SK-N-SH treated with all-trans-retinoic acid at 6 μM for 48 hours (cell line): Measurements from ENCODE around the gene SLC51A.
"Not testable (repeated sequence)": the region's sequence is repeated elsewhere in the genome, so short reads cannot be mapped to it uniquely, and the experiment has no call there.

Experiments
- ATAC-seq: fragments of 200-7000 bp; cut with Tn5 transposase; 3 replicates; pipeline ENCODE4 v1.9.1; 2020; ENCODE audit warnings: mild to moderate bottlenecking, moderate library complexity
- ARNTL ChIP-seq: fragments of 450-650 bp; formaldehyde crosslinking; IDR thresholded peaks from 2 replicates; pipeline ENCODE4 v1.5.0; 2020; ENCODE audit warnings: low read depth, mild to moderate bottlenecking, moderate library complexity, borderline replicate concordance
- CREB5 ChIP-seq: fragments of 250-450 bp; sonication (Bioruptor Pico); IDR thresholded peaks from 2 replicates; pipeline ENCODE4 v1.5.1; 2020; ENCODE audit warnings: low read depth, mild to moderate bottlenecking, moderate library complexity
- CSDC2 ChIP-seq: fragments of 250-450 bp; sonication (Bioruptor Pico); IDR thresholded peaks from 2 replicates; pipeline ENCODE4 v1.5.0; 2020; ENCODE audit warnings: mild to moderate bottlenecking, moderate library complexity
- ESRRG ChIP-seq: fragments of 250-450 bp; sonication (Bioruptor Pico); IDR thresholded peaks from 2 replicates; pipeline ENCODE4 v1.6.1; 2021; ENCODE audit warnings: mild to moderate bottlenecking
- ISL1 ChIP-seq: fragments of 250-450 bp; sonication (Bioruptor Pico); IDR thresholded peaks from 2 replicates; pipeline ENCODE4 v2.1.2; 2022; ENCODE audit warnings: mild to moderate bottlenecking, moderate library complexity
- OSR1 ChIP-seq: fragments of 250-450 bp; sonication (Bioruptor Pico); IDR thresholded peaks from 2 replicates; pipeline ENCODE4 v1.8.0; 2022; ENCODE audit warnings: moderate library complexity, mild to moderate bottlenecking, inconsistent platforms
- PPARA ChIP-seq: fragments of 250-450 bp; sonication (Bioruptor Pico); IDR thresholded peaks from 2 replicates; pipeline ENCODE4 v1.5.0; 2020; ENCODE audit warnings: mild to moderate bottlenecking, borderline replicate concordance
- RARB ChIP-seq: fragments of 250-450 bp; sonication (Bioruptor Pico); IDR thresholded peaks from 2 replicates; pipeline ENCODE4 v1.8.0; 2021; ENCODE audit warnings: mild to moderate bottlenecking, moderate library complexity
- SNAI2 ChIP-seq: fragments of 250-450 bp; sonication (Bioruptor Pico); IDR thresholded peaks from 2 replicates; pipeline ENCODE4 v1.5.0; 2020; ENCODE audit warnings: mild to moderate bottlenecking, moderate library complexity
- TCF4 ChIP-seq: fragments of 250-450 bp; sonication (Bioruptor Pico); IDR thresholded peaks from 2 replicates; pipeline ENCODE4 v1.8.0; 2021; ENCODE audit warnings: mild to moderate bottlenecking, moderate library complexity, borderline replicate concordance
- ZC3H10 ChIP-seq: fragments of 250-450 bp; sonication (Bioruptor Pico); IDR thresholded peaks from 2 replicates; pipeline ENCODE4 v1.5.1; 2021; ENCODE audit warnings: mild to moderate bottlenecking, moderate library complexity
- ZFP3 ChIP-seq: fragments of 250-450 bp; sonication (Bioruptor Pico); IDR thresholded peaks from 2 replicates; pipeline ENCODE4 v1.5.0; 2020; ENCODE audit warnings: mild to moderate bottlenecking, moderate library complexity
- ZFP30 ChIP-seq: fragments of 450-650 bp; formaldehyde crosslinking; IDR thresholded peaks from 2 replicates; pipeline ENCODE4 v1.5.0; 2022; ENCODE audit warnings: mild to moderate bottlenecking, moderate library complexity
- ZNF565 ChIP-seq: fragments of 450-650 bp; formaldehyde crosslinking; conservative IDR thresholded peaks from 2 replicates; pipeline ENCODE4 v1.5.0; 2020; ENCODE audit warnings: low read depth, mild to moderate bottlenecking, moderate library complexity
- ZNF70 ChIP-seq: fragments of 450-650 bp; formaldehyde crosslinking; IDR thresholded peaks from 2 replicates; pipeline ENCODE4 v1.5.0; 2020; ENCODE audit warnings: mild to moderate bottlenecking, moderate library complexity
- ZNF8 ChIP-seq: fragments of 450-650 bp; formaldehyde crosslinking; IDR thresholded peaks from 2 replicates; pipeline ENCODE4 v1.5.0; 2020; ENCODE audit warnings: mild to moderate bottlenecking, moderate library complexity
- TF ChIP-seq, protein P1 (sequence below): fragments of 250-450 bp; sonication (Bioruptor Pico); IDR thresholded peaks from 2 replicates; pipeline ENCODE4 v1.5.1; 2021; ENCODE audit warnings: mild to moderate bottlenecking, moderate library complexity
- TF ChIP-seq, protein P2 (sequence below): fragments of 250-450 bp; sonication (Bioruptor Pico); IDR thresholded peaks from 2 replicates; pipeline ENCODE4 v1.8.0; 2021; ENCODE audit warnings: low read depth, mild to moderate bottlenecking, moderate library complexity, borderline replicate concordance
- TF ChIP-seq, protein P3 (sequence below): fragments of 250-450 bp; sonication (Bioruptor Pico); IDR thresholded peaks from 2 replicates; pipeline ENCODE4 v1.8.0; 2020; ENCODE audit warnings: mild to moderate bottlenecking, moderate library complexity, borderline replicate concordance

SLC51A gene

GRCh38 chr3:196241704-196242103 is 25.4 kb downstream of the SLC51A start:
- ATAC-seq, result no peak
- TF ChIP-seq ESRRG, result no peak
- TF ChIP-seq, protein P1, sequence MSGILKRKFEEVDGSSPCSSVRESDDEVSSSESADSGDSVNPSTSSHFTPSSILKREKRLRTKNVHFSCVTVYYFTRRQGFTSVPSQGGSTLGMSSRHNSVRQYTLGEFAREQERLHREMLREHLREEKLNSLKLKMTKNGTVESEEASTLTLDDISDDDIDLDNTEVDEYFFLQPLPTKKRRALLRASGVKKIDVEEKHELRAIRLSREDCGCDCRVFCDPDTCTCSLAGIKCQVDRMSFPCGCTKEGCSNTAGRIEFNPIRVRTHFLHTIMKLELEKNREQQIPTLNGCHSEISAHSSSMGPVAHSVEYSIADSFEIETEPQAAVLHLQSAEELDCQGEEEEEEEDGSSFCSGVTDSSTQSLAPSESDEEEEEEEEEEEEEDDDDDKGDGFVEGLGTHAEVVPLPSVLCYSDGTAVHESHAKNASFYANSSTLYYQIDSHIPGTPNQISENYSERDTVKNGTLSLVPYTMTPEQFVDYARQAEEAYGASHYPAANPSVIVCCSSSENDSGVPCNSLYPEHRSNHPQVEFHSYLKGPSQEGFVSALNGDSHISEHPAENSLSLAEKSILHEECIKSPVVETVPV, result no peak
- TF ChIP-seq, protein P2, sequence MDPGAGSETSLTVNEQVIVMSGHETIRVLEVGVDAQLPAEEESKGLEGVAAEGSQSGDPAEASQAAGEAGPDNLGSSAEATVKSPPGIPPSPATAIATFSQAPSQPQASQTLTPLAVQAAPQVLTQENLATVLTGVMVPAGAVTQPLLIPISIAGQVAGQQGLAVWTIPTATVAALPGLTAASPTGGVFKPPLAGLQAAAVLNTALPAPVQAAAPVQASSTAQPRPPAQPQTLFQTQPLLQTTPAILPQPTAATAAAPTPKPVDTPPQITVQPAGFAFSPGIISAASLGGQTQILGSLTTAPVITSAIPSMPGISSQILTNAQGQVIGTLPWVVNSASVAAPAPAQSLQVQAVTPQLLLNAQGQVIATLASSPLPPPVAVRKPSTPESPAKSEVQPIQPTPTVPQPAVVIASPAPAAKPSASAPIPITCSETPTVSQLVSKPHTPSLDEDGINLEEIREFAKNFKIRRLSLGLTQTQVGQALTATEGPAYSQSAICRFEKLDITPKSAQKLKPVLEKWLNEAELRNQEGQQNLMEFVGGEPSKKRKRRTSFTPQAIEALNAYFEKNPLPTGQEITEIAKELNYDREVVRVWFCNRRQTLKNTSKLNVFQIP (CRISPR knock-in tag), result no peak
- no peak for TF ChIP-seq RARB (CRISPR knock-in tag)

GRCh38 chr3:196244166-196244565 is 27.8 kb downstream of the SLC51A start:
- ATAC-seq, result not testable (repeated sequence)

DNA sequence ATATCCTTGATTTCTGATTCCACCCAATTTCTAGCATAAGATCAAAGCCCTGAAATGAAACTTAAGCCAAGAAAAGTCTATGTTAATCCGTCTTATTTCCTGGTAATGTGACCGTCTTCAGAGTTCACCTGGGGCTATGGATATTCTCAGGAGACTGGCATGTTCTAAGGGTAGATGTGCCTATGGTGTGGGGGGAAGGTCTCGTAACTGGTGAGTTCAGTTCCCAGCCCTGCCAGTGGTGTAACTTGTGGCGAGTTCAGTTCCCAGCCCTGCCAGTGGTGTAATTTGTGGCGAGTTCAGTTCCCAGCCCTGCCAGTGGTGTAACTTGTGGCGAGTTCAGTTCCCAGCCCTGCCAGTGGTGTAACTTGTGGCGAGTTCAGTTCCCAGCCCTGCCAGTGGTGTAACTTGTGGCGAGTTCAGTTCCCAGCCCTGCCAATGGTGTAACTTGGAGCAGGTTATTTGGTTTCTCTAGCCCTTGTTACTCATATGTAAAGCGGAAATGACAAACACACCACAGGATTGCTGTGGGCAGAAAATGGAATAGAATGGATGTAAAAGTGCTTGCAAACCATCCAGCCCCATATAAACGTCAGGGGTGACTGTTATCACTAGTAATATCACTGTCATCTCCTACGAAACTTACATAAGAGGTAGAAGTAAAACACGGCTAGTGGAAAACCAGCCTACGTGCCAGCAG is 30.4 kb downstream of the SLC51A start:
- ATAC-seq, result no peak
- TF ChIP-seq PPARA (CRISPR knock-in tag), result no peak
- TF ChIP-seq RARB (CRISPR knock-in tag), result no peak
- TF ChIP-seq ISL1 (CRISPR knock-in tag), result no peak

- ATAC-seq, result no peak
- no peak for TF ChIP-seq SNAI2
Observed at GRCh38 chr3:196251918-196252317, 35.6 kb downstream of the SLC51A start.

DNA sequence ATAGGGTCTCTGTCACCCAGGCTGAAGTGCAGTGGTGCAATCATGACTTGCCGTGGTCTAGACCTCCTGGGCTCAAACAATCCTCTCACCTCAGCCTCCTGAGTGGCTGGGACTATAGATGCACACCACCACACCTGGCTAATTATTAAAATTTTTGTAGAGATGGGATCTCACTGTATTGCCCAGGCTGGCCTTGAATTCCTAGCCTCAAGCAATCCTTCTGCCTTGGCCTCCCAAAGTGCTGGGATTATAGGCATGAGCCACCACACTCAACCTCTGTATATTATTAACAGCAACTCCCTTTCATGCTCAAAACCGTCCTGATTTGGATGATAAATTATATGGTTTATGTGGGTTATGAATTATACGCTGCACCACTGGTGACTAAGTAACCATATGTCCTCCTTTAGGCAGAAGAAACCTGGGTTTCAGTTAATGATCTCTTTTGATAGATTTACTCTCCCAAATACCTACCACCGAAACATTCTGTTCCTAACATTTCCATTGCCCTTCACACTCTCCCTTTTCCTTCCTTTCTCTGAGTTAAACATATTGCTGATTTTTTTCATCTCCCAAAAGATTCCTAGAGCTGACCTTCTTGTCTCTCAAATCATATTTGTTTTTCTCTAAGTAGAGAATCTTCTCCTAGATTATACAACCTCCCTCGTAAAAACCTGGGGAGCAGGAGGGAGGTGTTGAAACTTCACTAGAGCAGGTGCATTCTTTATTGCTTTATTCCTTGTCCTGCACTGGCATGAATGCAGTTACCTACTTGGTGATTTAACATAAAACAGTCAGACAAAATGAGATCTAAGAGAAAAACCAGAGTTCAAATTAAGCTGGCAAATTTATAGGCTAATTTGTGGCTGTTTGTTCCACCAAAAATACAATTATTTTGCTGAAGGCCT is 38.3 kb downstream of the SLC51A start:
- no peak for ATAC-seq
- TF ChIP-seq ZNF8 (CRISPR knock-in tag) (no peak), ZNF565 (no peak), ARNTL (no peak), ESRRG (no peak), CREB5 (CRISPR knock-in tag) (no peak), ZNF70 (CRISPR knock-in tag) (no peak), OSR1 (no peak), RARB (CRISPR knock-in tag) (no peak), CSDC2 (CRISPR knock-in tag) (no peak), TCF4 (CRISPR knock-in tag) (no peak), ZFP3 (CRISPR knock-in tag) (no peak)

DNA sequence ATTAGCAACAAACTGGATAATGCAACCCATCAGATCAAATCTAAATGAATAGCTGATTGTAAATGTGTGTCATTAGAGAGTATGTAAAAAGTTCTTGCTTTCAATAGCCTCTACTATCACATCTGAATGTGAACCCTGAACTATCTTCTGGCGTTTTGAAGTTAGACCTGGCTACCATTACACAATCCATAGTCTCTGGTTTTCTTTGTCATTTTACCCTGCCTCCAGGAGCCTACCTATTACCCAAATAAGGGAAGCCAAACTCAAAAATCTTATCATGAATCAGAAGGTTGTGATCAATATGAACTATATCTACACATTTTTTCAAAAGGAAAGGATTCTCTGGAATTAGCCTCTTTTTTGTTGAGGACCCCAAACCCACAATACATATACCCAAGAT is 39.4 kb downstream of the SLC51A start:
- no peak for ATAC-seq
- TF ChIP-seq, protein P3, sequence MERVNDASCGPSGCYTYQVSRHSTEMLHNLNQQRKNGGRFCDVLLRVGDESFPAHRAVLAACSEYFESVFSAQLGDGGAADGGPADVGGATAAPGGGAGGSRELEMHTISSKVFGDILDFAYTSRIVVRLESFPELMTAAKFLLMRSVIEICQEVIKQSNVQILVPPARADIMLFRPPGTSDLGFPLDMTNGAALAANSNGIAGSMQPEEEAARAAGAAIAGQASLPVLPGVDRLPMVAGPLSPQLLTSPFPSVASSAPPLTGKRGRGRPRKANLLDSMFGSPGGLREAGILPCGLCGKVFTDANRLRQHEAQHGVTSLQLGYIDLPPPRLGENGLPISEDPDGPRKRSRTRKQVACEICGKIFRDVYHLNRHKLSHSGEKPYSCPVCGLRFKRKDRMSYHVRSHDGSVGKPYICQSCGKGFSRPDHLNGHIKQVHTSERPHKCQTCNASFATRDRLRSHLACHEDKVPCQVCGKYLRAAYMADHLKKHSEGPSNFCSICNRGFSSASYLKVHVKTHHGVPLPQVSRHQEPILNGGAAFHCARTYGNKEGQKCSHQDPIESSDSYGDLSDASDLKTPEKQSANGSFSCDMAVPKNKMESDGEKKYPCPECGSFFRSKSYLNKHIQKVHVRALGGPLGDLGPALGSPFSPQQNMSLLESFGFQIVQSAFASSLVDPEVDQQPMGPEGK (CRISPR knock-in tag), result no peak
- no peak for TF ChIP-seq ESRRG
- TF ChIP-seq SNAI2, result no peak
- TF ChIP-seq, protein P1, result no peak
- TF ChIP-seq TCF4 (CRISPR knock-in tag), result no peak
- no peak for TF ChIP-seq ARNTL
- TF ChIP-seq PPARA (CRISPR knock-in tag), result no peak
- TF ChIP-seq OSR1, result no peak
- TF ChIP-seq CREB5 (CRISPR knock-in tag), result no peak
- no peak for TF ChIP-seq ZNF8 (CRISPR knock-in tag)
- no peak for TF ChIP-seq ZFP3 (CRISPR knock-in tag)
- no peak for TF ChIP-seq ZNF565
- TF ChIP-seq ISL1 (CRISPR knock-in tag), result no peak
- no peak for TF ChIP-seq CSDC2 (CRISPR knock-in tag)
- no peak for TF ChIP-seq ZFP30 (CRISPR knock-in tag)
- TF ChIP-seq ZC3H10 (CRISPR knock-in tag), result no peak
- TF ChIP-seq, protein P2 (CRISPR knock-in tag), result no peak
